GM12872 (cell line): ENCODE data around the gene PRODH.

Source experiments
- CTCF ChIP-seq: IDR thresholded peaks from 3 replicates; pipeline ENCODE4 v1.5.1; 2011; ENCODE audit warnings: low read depth, mild to moderate bottlenecking, low read length, moderate library complexity; ENCODE audit not compliant: insufficient read depth

PRODH gene

DNA sequence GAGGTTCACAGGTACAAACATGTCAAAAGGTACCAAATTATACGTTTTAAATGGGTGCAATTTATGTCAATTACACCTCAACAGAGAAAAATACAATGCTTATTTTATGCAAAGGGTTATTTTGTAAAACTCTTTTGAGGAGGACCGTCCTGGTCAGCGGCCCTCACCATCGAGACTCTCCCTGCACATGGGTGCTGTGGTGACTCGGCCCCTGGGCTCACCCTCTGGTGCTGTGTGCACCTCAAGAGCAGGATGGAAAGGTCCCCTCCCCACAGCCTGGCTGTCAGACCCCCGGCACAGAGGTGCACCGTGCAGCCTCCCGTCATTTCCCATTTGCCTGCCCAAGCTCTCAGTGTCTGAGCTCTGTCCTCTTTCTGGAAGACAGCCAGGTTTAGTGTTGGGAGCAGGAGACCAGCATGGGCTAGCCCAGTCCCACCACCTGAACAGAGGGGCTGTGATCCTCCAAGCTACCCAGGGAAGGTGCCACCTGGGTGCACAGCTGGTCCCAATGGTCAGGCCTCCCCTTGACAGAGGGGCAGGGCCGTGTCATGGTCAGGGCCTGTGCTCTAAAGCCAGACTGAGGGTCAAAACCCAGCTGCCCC, 41.8 kb upstream of the PRODH start:
- TF ChIP-seq CTCF, result no peak

DNA sequence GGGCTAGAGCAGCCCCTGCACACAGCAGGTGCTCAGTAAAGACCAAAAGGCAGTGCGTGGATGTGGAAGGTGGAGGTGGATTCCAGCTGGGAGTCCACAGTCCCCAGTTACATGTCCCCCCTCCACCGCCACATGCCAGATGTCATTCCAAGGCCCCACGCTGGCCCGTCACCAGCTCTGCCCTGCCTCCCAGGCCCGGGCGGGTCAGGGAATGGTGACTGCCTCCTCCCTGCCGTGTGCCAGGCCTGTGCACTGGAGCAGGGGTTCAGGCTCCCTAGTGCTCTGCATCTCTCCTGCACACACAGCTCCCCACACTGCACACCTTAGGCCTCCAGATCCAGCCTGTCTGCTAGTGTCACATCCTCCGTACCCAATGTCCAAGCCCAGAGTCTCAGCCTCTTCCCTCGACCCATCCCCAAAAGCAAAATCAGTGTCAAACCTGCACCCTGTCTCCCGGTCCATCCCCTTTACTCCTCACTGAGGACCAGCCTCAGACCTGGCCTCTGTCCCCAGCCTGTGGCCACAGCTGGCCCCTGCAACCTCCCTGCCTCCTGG, 40.2 kb upstream of the PRODH start:
- TF ChIP-seq CTCF, result no peak

DNA sequence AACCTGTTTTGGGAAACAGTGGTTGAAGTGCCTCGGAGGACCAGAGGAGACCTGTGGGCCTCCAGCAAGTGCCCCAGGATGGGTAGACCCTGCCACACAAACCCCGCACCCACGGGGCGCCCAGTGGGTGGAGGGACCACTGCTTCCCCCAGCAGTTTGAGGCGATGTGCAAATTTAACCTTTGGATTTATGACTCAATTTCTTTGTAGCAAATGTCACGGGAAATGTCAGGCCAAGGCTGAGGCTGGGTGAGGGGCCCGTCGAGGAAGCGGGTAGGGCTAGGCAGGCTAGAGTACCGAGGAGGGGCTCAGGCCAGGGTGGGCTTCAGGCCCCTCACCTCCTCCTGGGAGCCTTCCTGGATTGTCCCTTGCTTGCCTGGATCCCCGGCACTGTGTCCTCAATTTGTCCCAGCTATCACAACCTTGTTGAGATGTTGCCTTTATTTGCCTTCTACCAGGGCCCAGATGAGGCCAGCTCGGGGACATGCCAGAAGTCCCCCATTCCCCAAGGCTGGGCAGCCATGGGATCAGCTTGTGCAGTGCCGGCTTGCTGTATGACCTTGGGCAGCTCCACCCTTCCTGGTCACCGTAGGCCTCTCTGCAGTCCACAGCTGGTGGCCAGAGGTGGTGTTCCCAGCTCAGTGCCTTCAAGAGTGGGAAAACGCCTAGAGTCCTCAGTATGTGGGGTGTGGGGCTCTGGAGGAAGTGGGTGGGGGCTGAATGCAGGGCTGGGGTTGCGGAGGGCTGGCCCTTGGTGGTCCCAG, 39.5 kb upstream of the PRODH start:
- no peak for TF ChIP-seq CTCF

DNA sequence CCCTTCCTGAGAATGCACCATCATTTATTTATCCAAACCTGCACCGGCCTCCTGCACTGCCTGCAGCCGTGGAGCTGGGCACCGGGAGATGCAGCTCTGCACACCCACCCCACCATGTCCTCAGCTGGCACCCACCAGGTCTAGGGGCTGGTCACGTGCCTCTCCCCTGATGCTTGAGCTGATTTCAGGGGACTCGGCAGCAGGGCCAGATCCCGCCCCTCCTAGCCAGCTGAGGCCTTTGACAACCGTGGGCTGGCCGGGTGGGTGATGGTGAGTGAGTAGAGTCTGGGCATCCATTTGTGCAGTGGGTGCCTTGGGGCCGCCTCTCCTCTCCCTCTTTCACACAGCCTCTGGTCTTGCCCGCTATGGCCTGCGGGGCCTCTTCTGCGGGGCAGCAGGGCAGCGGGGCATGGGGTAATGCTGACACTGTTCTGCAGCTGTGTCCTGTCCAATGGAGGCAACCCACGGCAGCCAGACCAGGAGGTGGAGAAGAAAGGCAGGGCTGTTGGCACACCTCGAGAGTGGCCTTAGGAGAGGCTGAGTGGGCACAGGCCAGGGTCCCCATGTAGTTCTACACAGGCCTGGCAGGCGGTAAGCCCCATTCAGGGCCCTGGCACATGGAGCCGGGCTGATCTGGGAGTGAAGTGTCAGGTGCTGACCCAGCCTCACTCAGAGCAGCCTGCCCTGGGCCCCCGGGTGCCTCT, 38.5 kb upstream of the PRODH start:
- TF ChIP-seq CTCF, result no peak

- no peak for TF ChIP-seq CTCF
Observed at GRCh38 chr22:18973264-18974031, 37.4 kb upstream of the PRODH start.

DNA sequence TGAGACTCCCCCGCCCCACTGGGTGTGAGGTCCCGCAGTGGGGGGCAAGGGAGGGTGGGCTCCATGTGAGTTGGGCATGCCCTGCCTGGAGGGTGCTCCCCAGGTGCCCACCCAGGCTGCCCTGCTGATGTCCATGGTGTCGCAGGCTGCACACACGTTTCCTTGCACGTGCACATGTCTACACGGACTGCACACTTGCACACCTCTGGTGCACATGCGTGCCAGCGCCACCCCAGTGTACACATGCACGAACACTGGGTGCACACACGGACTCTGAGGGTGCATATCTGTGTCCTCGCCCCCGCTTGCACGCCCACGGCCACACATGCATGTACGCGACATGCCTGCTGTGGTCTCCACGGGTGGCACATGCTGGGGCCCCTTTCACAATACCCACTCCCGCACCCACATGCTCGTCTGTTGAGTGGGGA, 35.2 kb upstream of the PRODH start:
- no peak for TF ChIP-seq CTCF

GRCh38 chr22:18970948-18971315, 34.8 kb upstream of the PRODH start:
- no peak for TF ChIP-seq CTCF
